ENCODE measurements around the gene HHATL. TPM values are rescaled to one million over a fixed set of nuclear protein-coding genes. Genes with fewer than 3 reads are reported as not detected.

HHATL gene
- total and polyA plus RNA-seq, 10 donors: 0.13 to 0.42 TPM; not detected in 8

- WGBS, 5 donors: 85 to 89% (median 87%) methylated on average over 18 to 22 of the region's 22 CpGs
- intact Hi-C loops (cut with DNase I; ENCODE audit: low total_unique reads): no loop called here
- Histone ChIP-seq H3K9me3 (no peaks in the 10 kb centered on the region), H3K27me3 (replicated peaks in 1 of 7) (peaks cover 0 to 34% (median 12%) of the 10 kb centered on the region in 7 donors), H3K27ac (no peak overlapping the region), H3K36me3 (no peaks in the 10 kb centered on the region), H3K4me1 (peaks cover 0 to 10% (median 3%) of the 10 kb centered on the region in 6 donors), H3K4me3 (no peak overlapping the region)
- TF ChIP-seq POLR2AphosphoS5 (IDR thresholded peaks at IDR 0.05) (no peak), POLR2A (IDR thresholded peaks at IDR 0.05) (no peak), CTCF (IDR thresholded peaks at IDR 0.05 in 8 of 11, conservative IDR thresholded peaks at IDR 0.05 in 3 of 11) (no peak)
- peak; percentile 41 for DNase-seq
Observed at GRCh38 chr3:42688487-42689420, 13.8 kb downstream of the HHATL start.

GRCh38 chr3:42688016-42688415 is 14.6 kb downstream of the HHATL start:
- Histone ChIP-seq H3K27ac (no peak overlapping the region), H3K4me3 (no peak overlapping the region), H3K4me1 (peaks cover 0 to 10% (median 3%) of the 10 kb centered on the region in 6 donors), H3K9me3 (no peaks in the 10 kb centered on the region), H3K27me3 (replicated peaks in 1 of 7) (peaks cover 0 to 41% (median 12%) of the 10 kb centered on the region in 7 donors), H3K36me3 (no peaks in the 10 kb centered on the region)
- DNase-seq: peak; percentile 54
- intact Hi-C loops (cut with DNase I; ENCODE audit: low total_unique reads): no loop called here
- TF ChIP-seq POLR2AphosphoS5 (IDR thresholded peaks at IDR 0.05) (no peak), CTCF (IDR thresholded peaks at IDR 0.05 in 8 of 11, conservative IDR thresholded peaks at IDR 0.05 in 3 of 11) (no peak), POLR2A (IDR thresholded peaks at IDR 0.05) (no peak)
- WGBS, 5 donors: 82 to 90% (median 87%) methylated on average over 14 to 15 of the region's 15 CpGs

GRCh38 chr3:42686832-42687650 is 15.6 kb downstream of the HHATL start:
- H3K36me3 ChIP-seq: no peaks in the 10 kb centered on the region
- DNase-seq: peak; percentile 47
- TF ChIP-seq CTCF (IDR thresholded peaks at IDR 0.05 in 8 of 11, conservative IDR thresholded peaks at IDR 0.05 in 3 of 11) (no peak), POLR2A (IDR thresholded peaks at IDR 0.05) (no peak), POLR2AphosphoS5 (IDR thresholded peaks at IDR 0.05) (no peak)
- no peaks in the 10 kb centered on the region for H3K9me3 ChIP-seq
- 84 to 95% (median 92%) methylated on average over 7 of the region's 7 CpGs for WGBS, 5 donors
- peaks cover 0 to 47% (median 12%) of the 10 kb centered on the region in 7 donors for H3K27me3 ChIP-seq (replicated peaks in 1 of 7)
- no peak overlapping the region for H3K27ac ChIP-seq
- H3K4me3 ChIP-seq: no peak overlapping the region
- peaks cover 0 to 10% (median 3%) of the 10 kb centered on the region in 6 donors for H3K4me1 ChIP-seq
- intact Hi-C loops (cut with DNase I; ENCODE audit: low total_unique reads): no loop called here
